ENCODE measurements around the gene CROCC2. TPM values are rescaled to one million over a fixed set of nuclear protein-coding genes. Genes with fewer than 3 reads are reported as not detected.

Gene CROCC2
- total RNA-seq, 2 experiments from 2014 or later: not detected

- POLR2A ChIA-PET: no interaction called here
- H3K27me3 Mint-ChIP-seq: no peaks in the 10 kb centered on the region
- DNase-seq: no peak
Observed at GRCh38 chr2:240991378-240992263, 85.5 kb downstream of the CROCC2 start.

GRCh38 chr2:240992572-240993291 lies 86.6 kb downstream of the CROCC2 start:
- H3K27me3 Mint-ChIP-seq: peaks cover 6% of the 10 kb centered on the region
- ChIA-PET POLR2A (no interaction called here), CTCF (no interaction called here)
- H3K4me3 Mint-ChIP-seq: no peak overlapping the region
- H3K4me1 Mint-ChIP-seq (ENCODE audit: low read depth): peaks cover 3% of the 10 kb centered on the region
- DNase-seq: peak; percentile 30
- H3K36me3 Mint-ChIP-seq (ENCODE audit: low read depth): no peaks in the 10 kb centered on the region
- intact Hi-C loops (cut with micrococcal nuclease): no loop called here
- H3K9me3 Mint-ChIP-seq: no peaks in the 10 kb centered on the region
- H3K27ac Mint-ChIP-seq: no peak overlapping the region
- ATAC-seq: no peak
- TF ChIP-seq CTCF (IDR thresholded peaks at IDR 0.05): no peak

More at GRCh38 chr2:240991378-240992263, 85.5 kb downstream of the CROCC2 start:
- H3K36me3 Mint-ChIP-seq (ENCODE audit: low read depth): no peaks in the 10 kb centered on the region
- intact Hi-C loops (cut with micrococcal nuclease): no loop called here
- no peak for ATAC-seq
- H3K9me3 Mint-ChIP-seq: no peaks in the 10 kb centered on the region
- H3K4me3 Mint-ChIP-seq: no peak overlapping the region
- H3K27ac Mint-ChIP-seq: no peak overlapping the region
- no peaks in the 10 kb centered on the region for H3K4me1 Mint-ChIP-seq (ENCODE audit: low read depth)
- TF ChIP-seq CTCF (IDR thresholded peaks at IDR 0.05): no peak
- CTCF ChIA-PET: no interaction called here

DNA sequence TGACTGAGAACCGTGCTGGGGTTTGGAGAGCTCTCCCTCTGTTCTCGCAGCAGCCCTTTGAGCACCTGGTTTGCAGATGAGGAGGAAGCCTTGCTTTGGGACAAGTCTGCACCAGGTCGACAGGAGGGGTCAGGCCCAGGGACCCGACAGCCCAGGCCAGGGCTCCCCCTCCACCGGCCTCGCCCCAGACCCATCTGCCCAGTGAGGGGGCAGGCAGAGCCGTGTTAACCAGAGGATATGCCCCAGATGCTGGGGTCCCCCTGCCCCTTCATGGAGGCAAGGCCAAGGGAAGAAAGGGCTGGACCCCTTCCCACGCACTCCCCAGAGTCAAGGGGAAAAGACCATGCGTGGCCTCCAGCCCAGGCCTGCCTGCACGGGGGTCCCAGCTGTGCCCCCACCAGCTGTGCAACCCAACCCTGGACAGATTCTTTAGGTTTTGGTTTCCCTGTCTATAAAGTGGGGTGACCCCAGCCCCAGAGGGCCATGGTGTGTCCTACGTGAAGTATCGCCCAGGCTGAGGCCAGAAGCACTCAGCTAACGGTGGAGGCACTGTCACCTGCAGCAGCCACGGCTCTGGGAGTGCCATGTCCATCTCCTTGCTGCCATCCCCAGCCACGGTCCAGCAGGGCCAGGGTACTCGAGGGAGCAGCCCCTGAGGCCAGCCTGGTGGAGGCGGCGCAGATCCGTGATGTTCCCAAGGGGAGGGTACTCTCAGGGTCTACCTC lies 87.5 kb downstream of the CROCC2 start:
- ChIA-PET POLR2A (interaction anchor here (0.6 kb wide), 1 partner anchor 70 kb away, joined by 3 read pairs; no protein-coding TSS in a partner anchor), CTCF (no interaction called here)
- Mint-ChIP-seq H3K27me3 (peaks cover 6% of the 10 kb centered on the region), H3K9me3 (no peaks in the 10 kb centered on the region), H3K4me1 (ENCODE audit: low read depth) (peaks cover 3% of the 10 kb centered on the region), H3K4me3 (no peak overlapping the region), H3K27ac (no peak overlapping the region), H3K36me3 (ENCODE audit: low read depth) (no peaks in the 10 kb centered on the region)
- ATAC-seq (no peak), DNase-seq (no peak)
- TF ChIP-seq CTCF (IDR thresholded peaks at IDR 0.05): no peak
- intact Hi-C loops (cut with micrococcal nuclease): no loop called here

- peaks cover 3% of the 10 kb centered on the region for H3K4me1 Mint-ChIP-seq (ENCODE audit: low read depth)
- no peak overlapping the region for H3K27ac Mint-ChIP-seq
- no peak for DNase-seq
- TF ChIP-seq CTCF (IDR thresholded peaks at IDR 0.05): no peak
- H3K27me3 Mint-ChIP-seq: peaks cover 6% of the 10 kb centered on the region
- CTCF ChIA-PET: no interaction called here
- intact Hi-C loops (cut with micrococcal nuclease): no loop called here
- H3K4me3 Mint-ChIP-seq: no peak overlapping the region
- POLR2A ChIA-PET: interaction anchor here (0.6 kb wide), 1 partner anchor 69 kb away, joined by 3 read pairs; no protein-coding TSS in a partner anchor
- H3K36me3 Mint-ChIP-seq (ENCODE audit: low read depth): no peaks in the 10 kb centered on the region
- ATAC-seq: no peak
- H3K9me3 Mint-ChIP-seq: no peaks in the 10 kb centered on the region
Observed at GRCh38 chr2:240994171-240994896, 88.2 kb downstream of the CROCC2 start.
